Adipocyte (in vitro differentiated cells): ENCODE measurements around the gene SRSF3.
"Not testable (repeated sequence)": the region's sequence is repeated elsewhere in the genome, so short reads cannot be mapped to it uniquely, and the experiment has no call there.

Experiments used
- DNase-seq: peaks from one replicate; pipeline ENCODE4 v3.0.0-alpha.2; 2015; ENCODE audit warnings: low read depth
- H3K27me3 ChIP-seq: replicated peaks from 2 replicates; pipeline ENCODE4 v1.7.0; 2013; ENCODE audit warnings: mild to moderate bottlenecking, low read length, moderate library complexity; ENCODE audit not compliant: control insufficient read depth, insufficient read depth
- H3K36me3 ChIP-seq: 2 replicates; pipeline ENCODE4 v1.7.0; 2013; ENCODE audit warnings: low read length, mild to moderate bottlenecking, moderate library complexity; ENCODE audit not compliant: control insufficient read depth, insufficient read depth, severe bottlenecking
- H3K4me1 ChIP-seq: 2 replicates; pipeline ENCODE4 v1.7.0; 2013; ENCODE audit warnings: mild to moderate bottlenecking, low read length, moderate library complexity; ENCODE audit not compliant: control insufficient read depth, insufficient read depth
- H3K4me3 ChIP-seq: 2 replicates; pipeline ENCODE4 v1.7.0; 2013; ENCODE audit warnings: mild to moderate bottlenecking, low read length, moderate library complexity
- H3K9ac ChIP-seq: 2 replicates; pipeline ENCODE4 v1.7.0; 2013; ENCODE audit warnings: mild to moderate bottlenecking, low read length, moderate library complexity
- H3K9me3 ChIP-seq: 2 replicates; pipeline ENCODE4 v1.7.0; 2013; ENCODE audit warnings: mild to moderate bottlenecking, low read length, moderate library complexity; ENCODE audit not compliant: control insufficient read depth

SRSF3 gene

DNA sequence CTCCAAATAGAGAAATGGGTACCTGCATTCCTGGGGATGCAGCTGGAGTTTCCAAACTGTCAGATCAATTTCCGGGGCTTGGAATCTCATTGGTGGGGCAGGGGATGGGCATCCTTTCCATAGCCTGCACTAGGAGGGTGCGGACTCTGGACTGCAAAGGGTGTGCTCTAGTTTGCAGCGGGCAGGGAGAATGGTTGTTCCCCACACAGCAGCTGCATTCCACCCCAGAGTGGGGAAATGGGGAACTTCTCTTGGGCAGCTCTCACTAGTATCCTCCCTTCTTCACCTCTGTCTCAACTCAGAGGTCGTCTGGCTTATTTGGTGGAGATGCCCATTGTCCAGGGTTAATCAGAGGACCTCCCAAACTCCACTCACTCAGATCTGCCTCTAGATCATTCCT is 49.8 kb downstream of the SRSF3 start:
- H3K4me1 ChIP-seq = peaks cover 28% of the 10 kb centered on the region
- no peaks in the 10 kb centered on the region for H3K9me3 ChIP-seq
- H3K27me3 ChIP-seq = no peaks in the 10 kb centered on the region
- no peak overlapping the region for H3K4me3 ChIP-seq
- H3K36me3 ChIP-seq = no peaks in the 10 kb centered on the region
- no peak for DNase-seq
- peak overlapping the region; percentile 21 for H3K9ac ChIP-seq

GRCh38 chr6:36649086-36649485 is 54.9 kb downstream of the SRSF3 start:
- H3K9ac ChIP-seq = no peak overlapping the region

DNA sequence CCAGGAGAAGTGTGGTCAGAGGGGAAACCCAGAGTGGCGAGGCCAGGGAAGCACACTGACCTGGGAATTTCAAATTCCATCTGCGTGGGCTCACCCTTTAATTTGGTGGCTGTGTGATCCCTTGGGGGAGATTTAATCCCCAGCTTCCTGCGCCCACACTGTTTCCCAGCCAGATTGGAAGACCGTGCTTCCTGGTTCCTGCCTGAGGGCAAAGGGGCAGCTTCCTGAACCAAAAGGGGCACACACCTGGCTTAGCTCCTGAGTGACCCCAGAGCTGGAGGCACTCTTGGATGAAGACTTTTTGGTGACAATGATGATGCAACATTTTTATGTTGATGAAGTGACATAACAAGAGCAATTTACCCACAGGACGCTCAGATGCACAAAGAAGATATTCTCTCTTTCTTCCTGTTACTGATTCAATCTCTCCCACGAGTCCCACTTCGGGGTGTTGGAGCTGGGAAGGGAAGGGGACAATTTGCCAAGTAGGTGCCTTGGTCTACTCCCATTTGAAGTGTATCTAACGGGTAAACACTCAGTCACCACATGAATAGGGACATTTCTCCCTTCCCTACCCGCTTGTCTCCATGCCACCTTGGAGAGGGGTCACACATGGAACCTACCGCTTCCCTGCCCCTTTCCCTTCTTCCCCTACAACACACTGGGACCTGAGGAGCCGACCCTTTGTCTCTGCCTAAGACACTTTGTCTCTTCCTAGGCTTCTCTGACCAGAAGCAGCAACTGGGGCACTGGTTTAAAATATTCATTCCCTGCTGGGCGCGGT is 55.7 kb downstream of the SRSF3 start:
- no peak for DNase-seq
- Histone ChIP-seq H3K9ac (no peak overlapping the region), H3K4me3 (no peak overlapping the region), H3K9me3 (no peaks in the 10 kb centered on the region), H3K36me3 (no peaks in the 10 kb centered on the region), H3K27me3 (peaks cover 2% of the 10 kb centered on the region), H3K4me1 (peaks cover 14% of the 10 kb centered on the region)

More at GRCh38 chr6:36649086-36649485, 54.9 kb downstream of the SRSF3 start:
- Histone ChIP-seq H3K9me3 (no peaks in the 10 kb centered on the region), H3K4me1 (peaks cover 22% of the 10 kb centered on the region), H3K4me3 (no peak overlapping the region), H3K27me3 (no peaks in the 10 kb centered on the region), H3K36me3 (no peaks in the 10 kb centered on the region)
- DNase-seq = no peak

DNA sequence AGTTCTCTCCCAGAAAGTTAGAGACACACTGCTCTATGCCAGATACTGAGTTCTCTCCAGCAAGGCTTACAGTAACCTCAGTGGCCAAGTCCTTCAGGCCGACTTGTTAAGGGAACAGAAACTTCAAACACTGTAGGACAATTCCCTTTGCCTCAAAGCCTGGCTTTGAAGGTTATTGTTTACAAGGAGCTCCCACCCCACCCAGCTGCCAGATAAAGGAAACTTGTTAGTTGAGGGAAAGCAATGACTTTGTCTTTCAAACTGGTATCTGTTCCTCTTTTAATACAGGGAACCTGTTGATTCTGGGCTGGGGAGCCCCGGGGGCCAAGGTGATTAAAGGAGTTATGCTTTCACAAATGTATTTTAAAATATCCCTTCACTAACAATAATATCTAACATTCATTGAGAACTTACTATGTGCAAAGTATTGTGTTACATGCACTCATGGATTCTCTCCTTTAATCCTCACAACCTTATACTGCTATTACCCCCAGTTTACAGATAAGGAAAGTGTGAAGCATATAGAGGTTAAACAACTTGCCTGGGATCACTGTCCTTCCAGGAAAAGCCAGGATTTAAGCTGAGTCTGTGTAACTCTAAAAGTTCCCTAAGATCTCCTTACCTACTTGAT is 56.8 kb downstream of the SRSF3 start:
- H3K27me3 ChIP-seq = peaks cover 8% of the 10 kb centered on the region
- no peak overlapping the region for H3K9ac ChIP-seq
- no peak overlapping the region for H3K4me3 ChIP-seq
- no peaks in the 10 kb centered on the region for H3K36me3 ChIP-seq
- no peaks in the 10 kb centered on the region for H3K9me3 ChIP-seq
- H3K4me1 ChIP-seq = peaks cover 10% of the 10 kb centered on the region
- DNase-seq = no peak

DNA sequence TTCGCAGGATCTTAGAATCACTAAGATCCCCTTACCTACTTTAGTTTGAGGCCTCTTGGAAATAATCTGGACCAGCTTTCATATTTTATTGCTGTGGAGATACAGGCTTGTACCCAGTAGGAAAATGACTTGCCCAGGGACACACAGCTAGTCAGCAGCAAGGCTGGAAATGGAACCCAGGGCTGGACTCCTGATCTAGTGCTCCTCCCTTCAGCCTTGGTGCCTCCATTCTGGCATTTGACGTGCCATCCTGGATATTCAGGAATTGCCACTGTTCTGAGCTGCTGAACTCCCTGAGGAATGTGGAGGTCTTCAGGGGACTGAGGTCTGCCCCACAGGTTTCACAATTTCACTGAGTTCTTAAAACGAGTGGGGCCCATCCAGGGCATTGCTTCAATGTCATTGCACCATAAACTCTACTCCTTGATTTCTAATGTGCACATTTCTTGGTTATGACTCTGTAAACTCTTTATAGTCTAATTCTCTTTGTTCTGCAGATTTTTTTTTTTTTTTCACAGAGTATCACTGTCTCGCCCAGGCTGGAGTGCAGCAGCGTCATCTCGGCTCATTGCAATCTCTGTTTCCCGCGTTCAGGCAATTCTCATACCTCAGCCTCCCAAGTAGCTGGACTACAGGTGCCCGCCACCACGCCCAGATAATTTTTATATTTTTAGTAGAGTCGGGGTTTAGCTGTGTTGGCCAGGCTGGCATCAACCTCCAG is 57.7 kb downstream of the SRSF3 start:
- H3K27me3 ChIP-seq = peaks cover 8% of the 10 kb centered on the region

DNA sequence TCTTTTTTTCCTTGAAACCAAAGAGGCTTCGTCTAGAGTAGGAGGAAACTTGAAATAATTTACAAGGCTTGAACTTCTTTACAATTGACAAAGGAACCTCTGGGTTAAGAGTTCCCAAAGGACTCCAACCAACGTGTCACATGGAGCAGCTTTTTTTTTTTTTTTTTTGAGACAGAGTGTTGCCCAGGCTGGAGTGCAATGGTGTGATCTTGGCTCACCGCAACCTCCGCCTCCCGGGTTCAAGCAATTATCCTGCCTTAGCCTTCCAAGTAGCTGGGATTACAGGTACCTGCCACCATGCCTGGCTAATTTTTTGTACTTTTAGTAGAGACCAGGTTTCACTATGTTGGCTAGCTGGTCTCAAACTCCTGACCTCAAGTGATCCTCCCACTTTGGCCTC is 60.3 kb downstream of the SRSF3 start:
- not testable (repeated sequence) for H3K36me3 ChIP-seq, H3K27me3 ChIP-seq, H3K4me3 ChIP-seq, H3K9me3 ChIP-seq, H3K9ac ChIP-seq, DNase-seq
- peaks cover 27% of the 10 kb centered on the region for H3K4me1 ChIP-seq

More for the DNA sequence above, 57.7 kb downstream of the SRSF3 start:
- Histone ChIP-seq H3K9me3 (no peaks in the 10 kb centered on the region), H3K9ac (no peak overlapping the region), H3K4me3 (no peak overlapping the region), H3K36me3 (no peaks in the 10 kb centered on the region), H3K4me1 (peaks cover 10% of the 10 kb centered on the region)
- no peak for DNase-seq
